GM23338 (cell line): ENCODE measurements around the gene EGFR. TPM values are rescaled to one million over a fixed set of nuclear protein-coding genes. Genes with fewer than 3 reads are reported as not detected.
A peak's percentile ranks its signal among the peaks of the same experiment; 100 is the strongest.

Experiments used
- ATAC-seq: fragments of 200-7000 bp; cut with Tn5 transposase; 3 replicates; pipeline ENCODE4 v1.9.1; 2020
- DNase-seq: peaks from one replicate; pipeline ENCODE4 v3.0.0-alpha.2; 2015; ENCODE audit warnings: low spot score
- H2AFZ ChIP-seq: fragments of 200-600 bp; sonication (generic); 2 replicates; pipeline ENCODE4 v1.8.0; 2016; ENCODE audit warnings: antibody characterized with exemption, mild to moderate bottlenecking, moderate library complexity
- H3F3A ChIP-seq: fragments of 200-600 bp; sonication (generic); replicated peaks from 2 replicates; pipeline ENCODE4 v1.8.0; 2017; ENCODE audit warnings: antibody characterized with exemption, mixed run types, low read depth
- H3K27ac ChIP-seq: fragments of 200-600 bp; sonication (generic); 2 replicates; pipeline ENCODE4 v1.6.1; 2016; ENCODE audit warnings: low read depth
- H3K27me3 ChIP-seq: fragments of 200-600 bp; sonication (generic); 2 replicates; pipeline ENCODE4 v1.8.0; 2016; ENCODE audit warnings: mild to moderate bottlenecking, mixed run types, moderate library complexity; ENCODE audit not compliant: insufficient read depth
- H3K36me3 ChIP-seq: fragments of 200-600 bp; sonication (generic); 2 replicates; pipeline ENCODE4 v1.8.0; 2016; ENCODE audit warnings: mild to moderate bottlenecking; ENCODE audit not compliant: insufficient read depth
- H3K4me1 ChIP-seq: fragments of 200-600 bp; sonication (generic); 2 replicates; pipeline ENCODE4 v1.8.0; 2016; ENCODE audit warnings: mild to moderate bottlenecking, moderate library complexity; ENCODE audit not compliant: insufficient read depth
- H3K4me2 ChIP-seq: fragments of 200-600 bp; sonication (generic); 2 replicates; pipeline ENCODE4 v1.7.1; 2017; ENCODE audit warnings: mixed run types
- H3K4me3 ChIP-seq: fragments of 200-600 bp; sonication (generic); 2 replicates; pipeline ENCODE4 v1.6.1; 2016; ENCODE audit warnings: mixed run types
- H3K79me2 ChIP-seq: fragments of 200-600 bp; sonication (generic); replicated peaks from 2 replicates; pipeline ENCODE4 v1.8.0; 2017; ENCODE audit warnings: mild to moderate bottlenecking; ENCODE audit not compliant: insufficient read depth
- H3K9me2 ChIP-seq: fragments of 200-600 bp; sonication (generic); 2 replicates; pipeline ENCODE4 v1.8.0; 2017; ENCODE audit not compliant: insufficient read depth
- H4K20me1 ChIP-seq: fragments of 200-600 bp; sonication (generic); replicated peaks from 2 replicates; pipeline ENCODE4 v1.8.0; 2017; ENCODE audit warnings: mild to moderate bottlenecking; ENCODE audit not compliant: insufficient read depth
- H3K27ac Mint-ChIP-seq: 2 replicates; pipeline ENCODE4 v1.8.0; 2020; ENCODE audit warnings: inconsistent platforms, mild to moderate bottlenecking, moderate library complexity, mixed read lengths
- H3K27me3 Mint-ChIP-seq: 3 replicates; pipeline ENCODE4 v1.8.0; 2022; ENCODE audit warnings: low read depth, mild to moderate bottlenecking, moderate library complexity, mixed read lengths, inconsistent platforms; ENCODE audit not compliant: insufficient read depth, poor library complexity
- H3K36me3 Mint-ChIP-seq: 3 replicates; pipeline ENCODE4 v1.8.0; 2021; ENCODE audit warnings: low read depth, mild to moderate bottlenecking, inconsistent platforms, moderate library complexity, mixed read lengths
- H3K4me1 Mint-ChIP-seq: 3 replicates; pipeline ENCODE4 v1.8.0; 2020; ENCODE audit warnings: mild to moderate bottlenecking, inconsistent platforms, mixed read lengths
- H3K4me3 Mint-ChIP-seq: 3 replicates; pipeline ENCODE4 v1.8.0; 2021; ENCODE audit warnings: moderate library complexity, mild to moderate bottlenecking, inconsistent platforms, mixed read lengths
- H3K9me3 Mint-ChIP-seq: 3 replicates; pipeline ENCODE4 v1.8.0; 2020; ENCODE audit warnings: moderate library complexity, mild to moderate bottlenecking, inconsistent platforms, mixed read lengths
- CREB1 ChIP-seq: fragments of 250-450 bp; sonication (Bioruptor Pico); IDR thresholded peaks from 2 replicates; pipeline ENCODE4 v1.5.0; 2020; ENCODE audit warnings: low read depth, mild to moderate bottlenecking, moderate library complexity
- CTCF ChIP-seq, 2 experiments: fragments of 200-600 bp in 1 of 2; sonication (generic) in 1 of 2; conservative IDR thresholded peaks; 2 replicates each; pipeline versions ENCODE4 v1.5.1 to v1.6.1; 2016 to 2017; ENCODE audit warnings: antibody characterized with exemption in 2 of 2, low read depth in 2 of 2, mild to moderate bottlenecking in 2 of 2, moderate library complexity in 1 of 2
- ETS1 ChIP-seq: IDR thresholded peaks from 2 replicates; pipeline ENCODE4 v1.6.1; 2016; ENCODE audit warnings: antibody characterized with exemption
- EZH2 ChIP-seq: fragments of 200-600 bp; sonication (generic); IDR thresholded peaks from one replicate; pipeline ENCODE4 v1.8.0; 2017; ENCODE audit warnings: antibody characterized with exemption, mild to moderate bottlenecking, low read depth; ENCODE audit not compliant: unreplicated experiment
- EZH2phosphoT487 ChIP-seq: fragments of 200-600 bp; sonication (generic); IDR thresholded peaks from one replicate; pipeline ENCODE4 v1.8.1; 2018; ENCODE audit warnings: antibody characterized with exemption; ENCODE audit not compliant: unreplicated experiment
- JUNB ChIP-seq: IDR thresholded peaks from one replicate; pipeline ENCODE4 v1.6.1; 2016; ENCODE audit warnings: antibody characterized with exemption; ENCODE audit not compliant: unreplicated experiment
- NANOG ChIP-seq: IDR thresholded peaks from 2 replicates; pipeline ENCODE4 v1.6.1; 2016; ENCODE audit warnings: antibody characterized with exemption, borderline replicate concordance
- POLR2AphosphoS5 ChIP-seq: IDR thresholded peaks from 2 replicates; pipeline ENCODE4 v1.6.1; 2016; ENCODE audit warnings: antibody characterized with exemption, low read depth
- REST ChIP-seq: IDR thresholded peaks from one replicate; pipeline ENCODE4 v1.6.1; 2018; ENCODE audit warnings: antibody characterized with exemption; ENCODE audit not compliant: unreplicated experiment
- ZNF114 ChIP-seq: fragments of 250-450 bp; sonication (Bioruptor Pico); IDR thresholded peaks from 2 replicates; pipeline ENCODE4 v1.5.0; 2020; ENCODE audit warnings: mild to moderate bottlenecking, moderate library complexity
- ZNF331 ChIP-seq: fragments of 250-450 bp; sonication (Bioruptor Pico); IDR thresholded peaks from 2 replicates; pipeline ENCODE4 v1.5.0; 2020; ENCODE audit warnings: low read depth, mild to moderate bottlenecking, moderate library complexity
- polyA plus RNA-seq: library from polyadenylated mRNA; unstranded; fragments of >200 nt; fragmentation: Nextera tagmentation; extraction: Ambion mirVana; gene quantifications from 2 replicates; pipeline ENCODE4 v1.2.1, GENCODE V29; 2016
- total RNA-seq: library from RNA; depleted of rRNA; stranded (reverse); fragments of >200 nt; shearing (Covaris generic); gene quantifications from 2 replicates; pipeline ENCODE4 v1.2.3, GENCODE V29; 2014

The EGFR gene
- total and polyA plus RNA-seq, 2 experiments from 2014 or later, result 1.5 to 4.5 TPM

GRCh38 chr7:55092186-55092974 is 73.6 kb downstream of the EGFR start:
- Histone ChIP-seq H2AFZ (no peak overlapping the region), H3K79me2 (no peaks in the 10 kb centered on the region), H3K4me2 (no peak overlapping the region), H3K9me2 (no peaks in the 10 kb centered on the region), H3F3A (no peaks in the 10 kb centered on the region), H3K4me3 (no peak overlapping the region), H3K4me1 (no peaks in the 10 kb centered on the region), H3K27ac (no peak overlapping the region; the same call in 1 of the 2 replicates), H3K27me3 (no peaks in the 10 kb centered on the region), H3K36me3 (no peaks in the 10 kb centered on the region), H4K20me1 (no peaks in the 10 kb centered on the region)
- peak overlapping the region; percentile 21; the same call in 1 of the 2 replicates for H3K27ac Mint-ChIP-seq
- no peak for TF ChIP-seq ZNF114
- TF ChIP-seq NANOG, result no peak
- TF ChIP-seq POLR2AphosphoS5, result no peak
- TF ChIP-seq CTCF (conservative IDR thresholded peaks at IDR 0.05; ENCODE audit: low read depth in 2 of 2), result no peak
- no peak for TF ChIP-seq EZH2
- peaks cover 9% of the 10 kb centered on the region for H3K27me3 Mint-ChIP-seq
- H3K4me1 Mint-ChIP-seq, result peaks cover 19% of the 10 kb centered on the region
- no peaks in the 10 kb centered on the region for H3K9me3 Mint-ChIP-seq
- DNase-seq (no peak), ATAC-seq (no peak)
- H3K4me3 Mint-ChIP-seq, result no peak overlapping the region
- no peaks in the 10 kb centered on the region for H3K36me3 Mint-ChIP-seq

GRCh38 chr7:55092975-55093373 is 74.2 kb downstream of the EGFR start:
- no peak overlapping the region for H2AFZ ChIP-seq
- no peaks in the 10 kb centered on the region for H3K27me3 ChIP-seq
- peaks cover 9% of the 10 kb centered on the region for H3K27me3 Mint-ChIP-seq
- no peaks in the 10 kb centered on the region for H3K9me3 Mint-ChIP-seq
- no peaks in the 10 kb centered on the region for H3K9me2 ChIP-seq
- peaks cover 19% of the 10 kb centered on the region for H3K4me1 Mint-ChIP-seq
- H4K20me1 ChIP-seq, result no peaks in the 10 kb centered on the region
- H3K27ac ChIP-seq, result no peak overlapping the region
- H3K4me1 ChIP-seq, result no peaks in the 10 kb centered on the region
- ATAC-seq, result no peak
- DNase-seq, result no peak
- no peak overlapping the region for H3K4me3 ChIP-seq
- no peaks in the 10 kb centered on the region for H3F3A ChIP-seq
- H3K36me3 ChIP-seq, result no peaks in the 10 kb centered on the region
- H3K79me2 ChIP-seq, result no peaks in the 10 kb centered on the region
- H3K4me3 Mint-ChIP-seq, result no peak overlapping the region
- 0 out of 2 replicates have a peak overlapping the region, but pooled peaks have one; percentile 0 for H3K27ac Mint-ChIP-seq
- H3K4me2 ChIP-seq, result no peak overlapping the region
- H3K36me3 Mint-ChIP-seq, result no peaks in the 10 kb centered on the region
- TF ChIP-seq NANOG, result no peak
- TF ChIP-seq JUNB, result no peak
- TF ChIP-seq REST, result no peak
- no peak for TF ChIP-seq EZH2phosphoT487
- no peak for TF ChIP-seq ZNF331 (CRISPR knock-in tag)
- no peak for TF ChIP-seq CREB1 (CRISPR knock-in tag)
- no peak for TF ChIP-seq ETS1
- TF ChIP-seq CTCF (conservative IDR thresholded peaks at IDR 0.05; ENCODE audit: low read depth in 2 of 2), result no peak
